HG03135 (cell line): ENCODE measurements around the gene PNLDC1.
"Not testable (repeated sequence)": the region's sequence is repeated elsewhere in the genome, so short reads cannot be mapped to it uniquely, and the experiment has no call there.

ENCODE experiments used
- ATAC-seq: cut with Tn5 transposase; IDR thresholded peaks from one replicate; pipeline ENCODE4 v1.9.1; 2021; ENCODE audit warnings: mild to moderate bottlenecking, moderate library complexity; ENCODE audit not compliant: unreplicated experiment

Gene PNLDC1

GRCh38 chr6:159844737-159845645 lies 44.9 kb downstream of the PNLDC1 start:
- ATAC-seq: no peak

- ATAC-seq: not testable (repeated sequence)
Measured at GRCh38 chr6:159848552-159848951, 48.5 kb downstream of the PNLDC1 start.

- ATAC-seq: not testable (repeated sequence)
Measured at GRCh38 chr6:159849851-159850250, 49.8 kb downstream of the PNLDC1 start.

- ATAC-seq: no peak
Measured at GRCh38 chr6:159852877-159853276, 52.8 kb downstream of the PNLDC1 start.

- ATAC-seq: no peak
Measured at GRCh38 chr6:159853754-159854153, 53.7 kb downstream of the PNLDC1 start.

GRCh38 chr6:159854959-159855358 lies 54.9 kb downstream of the PNLDC1 start:
- ATAC-seq: no peak

- no peak for ATAC-seq
Measured at GRCh38 chr6:159858259-159858658, 58.2 kb downstream of the PNLDC1 start.

- ATAC-seq: no peak
Measured at GRCh38 chr6:159860482-159860881, 60.4 kb downstream of the PNLDC1 start.

- ATAC-seq: no peak
Measured at GRCh38 chr6:159862103-159862502, 62.0 kb downstream of the PNLDC1 start.

- not testable (repeated sequence) for ATAC-seq
Measured at GRCh38 chr6:159863341-159863740, 63.3 kb downstream of the PNLDC1 start.

- ATAC-seq: no peak
Measured at GRCh38 chr6:159865226-159865920, 65.3 kb downstream of the PNLDC1 start.

GRCh38 chr6:159866286-159867247 lies 66.5 kb downstream of the PNLDC1 start:
- ATAC-seq: no peak
